Subcutaneous abdominal adipose tissue (tissue), 5 donors: ENCODE measurements around the gene NLN.
"Not testable (repeated sequence)": the region's sequence is repeated elsewhere in the genome, so short reads cannot be mapped to it uniquely, and the experiment has no call there.

Experiments used
- H3K27ac ChIP-seq: one replicate; pipeline ENCODE4 v1.7.0; 2013; ENCODE audit warnings: low read depth, mild to moderate bottlenecking, inconsistent platforms, low read length, moderate library complexity
- H3K27me3 ChIP-seq, 5 donors: one replicate each; pipeline ENCODE4 v1.7.0; 2013; ENCODE audit warnings: low read length in 5 of 5, inconsistent platforms in 1 of 5; ENCODE audit not compliant: control insufficient read depth in 5 of 5, insufficient read depth in 4 of 5
- H3K36me3 ChIP-seq, 5 donors: one replicate each; pipeline ENCODE4 v1.7.0; 2013; ENCODE audit warnings: low read length in 5 of 5; ENCODE audit not compliant: control insufficient read depth in 5 of 5, insufficient read depth in 5 of 5
- H3K4me1 ChIP-seq, 5 donors: one replicate each; pipeline ENCODE4 v1.7.0; 2013; ENCODE audit warnings: low read length in 5 of 5, mild to moderate bottlenecking in 3 of 5, moderate library complexity in 1 of 5; ENCODE audit not compliant: control insufficient read depth in 5 of 5, insufficient read depth in 5 of 5
- H3K4me3 ChIP-seq, 5 donors: one replicate each; pipeline ENCODE4 v1.7.0; 2013; ENCODE audit warnings: low read length in 5 of 5, low read depth in 1 of 5
- H3K9ac ChIP-seq, 5 donors: one replicate each; pipeline ENCODE4 v1.7.0; 2013; ENCODE audit warnings: low read length in 5 of 5, mild to moderate bottlenecking in 4 of 5, moderate library complexity in 3 of 5
- H3K9me3 ChIP-seq, 5 donors: one replicate each; pipeline ENCODE4 v1.7.0; 2013; ENCODE audit warnings: low read length in 5 of 5; ENCODE audit not compliant: control insufficient read depth in 5 of 5
- donor health status: healthy.
- donor health status: healthy.
- donor health status: healthy.
- donor health status: healthy.
- donor health status: healthy.

The NLN gene

DNA sequence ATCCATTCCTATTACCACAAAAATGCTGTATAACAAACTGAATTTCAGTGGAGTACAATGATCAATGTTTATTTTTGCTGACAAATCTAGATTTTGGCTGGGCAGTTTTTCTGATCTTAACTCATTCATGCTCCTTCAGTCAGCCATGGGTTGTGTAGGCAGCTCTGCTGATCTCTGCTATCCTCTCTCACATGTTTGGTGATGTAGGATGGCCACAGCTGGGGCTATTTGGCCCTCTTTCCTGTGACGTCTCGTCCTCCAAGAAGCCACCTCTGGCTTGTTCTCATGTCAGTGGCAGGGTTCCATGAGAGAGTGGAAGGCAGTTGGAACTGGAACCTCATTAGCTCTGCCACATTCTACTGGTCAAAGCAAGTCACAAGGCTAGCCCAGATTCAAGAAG lies 8.9 kb downstream of the NLN start:
- H3K9ac ChIP-seq, result no peak overlapping the region
- no peak overlapping the region for H3K4me3 ChIP-seq
- H3K36me3 ChIP-seq, result no peaks in the 10 kb centered on the region
- H3K27ac ChIP-seq, result no peak overlapping the region
- H3K27me3 ChIP-seq, result no peaks in the 10 kb centered on the region
- peaks cover 0 to 5% (median 0%) of the 10 kb centered on the region in 5 donors for H3K4me1 ChIP-seq
- H3K9me3 ChIP-seq, result no peaks in the 10 kb centered on the region

DNA sequence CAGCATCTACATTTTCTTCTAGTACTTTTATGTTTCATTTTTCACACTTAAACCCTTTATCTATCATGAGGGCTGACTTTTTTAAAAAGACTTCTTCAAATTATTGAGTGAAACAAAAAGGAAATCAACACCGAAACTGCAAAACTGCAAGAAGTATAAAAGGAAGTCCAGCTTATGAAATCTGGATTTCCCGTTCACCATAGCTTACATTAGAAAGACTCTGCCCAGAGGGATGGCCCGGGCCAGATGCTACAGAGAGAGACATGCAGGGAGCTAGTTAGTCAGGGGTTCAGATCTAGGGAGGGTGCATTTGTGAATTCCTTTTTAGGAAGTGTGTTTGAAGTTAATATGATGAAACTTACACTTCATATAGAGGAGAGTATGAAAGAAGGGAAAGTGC lies 10.0 kb downstream of the NLN start:
- not testable (repeated sequence) for H3K9me3 ChIP-seq, H3K27ac ChIP-seq, H3K36me3 ChIP-seq, H3K9ac ChIP-seq, H3K4me1 ChIP-seq, H3K4me3 ChIP-seq, H3K27me3 ChIP-seq

- H3K9me3 ChIP-seq, H3K4me1 ChIP-seq, H3K4me3 ChIP-seq, H3K9ac ChIP-seq, H3K27me3 ChIP-seq, H3K27ac ChIP-seq, H3K36me3 ChIP-seq: not testable (repeated sequence)
Observed at GRCh38 chr5:65734196-65734775, 12.3 kb downstream of the NLN start.

- Histone ChIP-seq H3K27ac (no peak overlapping the region), H3K9ac (no peak overlapping the region), H3K9me3 (no peaks in the 10 kb centered on the region), H3K4me3 (no peak overlapping the region), H3K4me1 (no peaks in the 10 kb centered on the region), H3K27me3 (no peaks in the 10 kb centered on the region), H3K36me3 (no peaks in the 10 kb centered on the region)
Observed at GRCh38 chr5:65734921-65735320, 12.9 kb downstream of the NLN start.

DNA sequence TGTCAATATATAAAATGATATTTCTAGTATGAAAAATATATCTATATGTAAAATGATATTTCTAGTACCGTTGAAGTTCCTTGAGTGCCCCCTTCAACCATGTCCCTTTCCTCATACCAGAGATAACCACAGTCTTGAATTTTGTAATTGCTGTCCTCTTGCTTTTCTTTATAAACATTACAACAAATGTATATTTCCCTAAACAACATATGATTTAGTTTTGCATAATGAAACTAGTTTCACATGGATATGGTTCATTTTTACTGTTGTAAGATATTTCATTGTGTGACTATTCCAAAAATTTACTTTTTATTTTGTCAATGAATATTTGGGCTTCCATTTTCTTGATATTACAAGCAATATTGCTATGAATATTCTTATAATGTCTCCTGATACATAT lies 14.0 kb downstream of the NLN start:
- no peak overlapping the region for H3K27ac ChIP-seq
- no peaks in the 10 kb centered on the region for H3K27me3 ChIP-seq
- H3K4me1 ChIP-seq, result no peaks in the 10 kb centered on the region
- no peak overlapping the region for H3K4me3 ChIP-seq
- H3K9ac ChIP-seq, result no peak overlapping the region
- H3K9me3 ChIP-seq, result no peaks in the 10 kb centered on the region
- H3K36me3 ChIP-seq, result no peaks in the 10 kb centered on the region

GRCh38 chr5:65737842-65738241 lies 15.8 kb downstream of the NLN start:
- Histone ChIP-seq H3K27ac (no peak overlapping the region), H3K4me1 (no peaks in the 10 kb centered on the region), H3K36me3 (no peaks in the 10 kb centered on the region), H3K27me3 (no peaks in the 10 kb centered on the region), H3K9ac (no peak overlapping the region), H3K9me3 (no peaks in the 10 kb centered on the region), H3K4me3 (no peak overlapping the region)

- no peaks in the 10 kb centered on the region for H3K4me1 ChIP-seq
- H3K27ac ChIP-seq, result no peak overlapping the region
- H3K4me3 ChIP-seq, result no peak overlapping the region
- no peaks in the 10 kb centered on the region for H3K27me3 ChIP-seq
- no peaks in the 10 kb centered on the region for H3K36me3 ChIP-seq
- no peaks in the 10 kb centered on the region for H3K9me3 ChIP-seq
- H3K9ac ChIP-seq, result no peak overlapping the region
Observed at GRCh38 chr5:65738305-65738704, 16.3 kb downstream of the NLN start.

DNA sequence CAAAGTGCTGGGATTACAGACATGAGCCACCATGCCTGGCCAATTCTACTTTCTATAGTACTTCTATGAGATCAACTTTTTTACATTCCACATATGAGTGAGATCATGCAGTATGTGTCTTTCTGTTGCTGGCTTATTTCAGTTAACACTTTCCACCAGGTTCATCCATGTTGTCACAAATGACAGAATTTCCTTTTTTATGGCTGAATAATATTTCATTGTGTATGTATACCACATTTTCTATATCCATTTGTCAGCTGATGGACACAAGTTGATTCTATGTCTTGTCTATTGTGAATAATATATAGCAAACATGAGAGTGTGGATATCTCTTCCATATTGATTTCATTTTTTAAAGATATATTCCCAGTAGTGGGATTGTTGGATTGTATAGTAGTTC lies 17.2 kb downstream of the NLN start:
- Histone ChIP-seq H3K27me3 (no peaks in the 10 kb centered on the region), H3K36me3 (no peaks in the 10 kb centered on the region), H3K4me1 (no peaks in the 10 kb centered on the region), H3K9me3 (no peaks in the 10 kb centered on the region), H3K27ac (no peak overlapping the region), H3K9ac (no peak overlapping the region), H3K4me3 (no peak overlapping the region)

GRCh38 chr5:65742565-65743231 lies 20.7 kb downstream of the NLN start:
- Histone ChIP-seq H3K27me3 (no peaks in the 10 kb centered on the region), H3K27ac (no peak overlapping the region), H3K9ac (no peak overlapping the region), H3K4me1 (no peaks in the 10 kb centered on the region), H3K36me3 (no peaks in the 10 kb centered on the region), H3K4me3 (no peak overlapping the region), H3K9me3 (no peaks in the 10 kb centered on the region)

DNA sequence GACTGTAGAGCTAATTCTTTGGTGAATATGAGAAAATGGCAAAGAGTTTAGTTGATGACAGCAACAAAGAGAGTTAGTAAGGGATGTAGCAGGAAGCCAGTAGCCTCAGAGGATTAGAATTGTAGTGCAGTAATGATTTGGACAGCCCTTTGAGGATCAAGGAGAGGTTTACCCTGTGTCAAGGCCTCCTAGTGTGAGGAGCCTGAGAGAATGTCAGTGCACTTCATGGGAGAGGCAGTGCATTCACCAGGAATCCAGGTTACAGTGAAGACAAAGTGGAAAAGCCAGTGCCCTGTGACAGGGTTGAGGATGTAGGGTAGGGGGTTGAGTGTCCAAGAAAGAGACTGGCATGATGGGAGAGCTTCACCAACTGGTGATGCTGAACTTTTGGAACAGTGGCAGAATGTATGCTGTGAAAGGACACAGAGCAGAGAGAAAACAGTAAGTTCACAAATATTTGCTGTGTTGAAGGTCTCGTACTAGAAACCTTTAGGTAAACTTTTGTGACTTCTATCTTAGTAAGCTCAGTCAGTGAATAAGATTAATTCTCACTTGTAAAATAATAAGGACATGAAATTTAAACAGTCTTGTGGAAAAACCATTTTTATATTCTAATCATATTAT lies 27.3 kb downstream of the NLN start:
- Histone ChIP-seq H3K27me3 (no peaks in the 10 kb centered on the region), H3K4me3 (no peak overlapping the region), H3K9me3 (no peaks in the 10 kb centered on the region), H3K9ac (no peak overlapping the region), H3K4me1 (no peaks in the 10 kb centered on the region), H3K36me3 (no peaks in the 10 kb centered on the region), H3K27ac (no peak overlapping the region)
